ENCODE results near the gene CDH23. TPM values are rescaled to one million over a fixed set of nuclear protein-coding genes. Genes with fewer than 3 reads are reported as not detected.

CDH23 gene
- total and polyA plus RNA-seq, 4 experiments from 2014 or later = 1.8 to 5.4 (median 3.6) TPM

DNA sequence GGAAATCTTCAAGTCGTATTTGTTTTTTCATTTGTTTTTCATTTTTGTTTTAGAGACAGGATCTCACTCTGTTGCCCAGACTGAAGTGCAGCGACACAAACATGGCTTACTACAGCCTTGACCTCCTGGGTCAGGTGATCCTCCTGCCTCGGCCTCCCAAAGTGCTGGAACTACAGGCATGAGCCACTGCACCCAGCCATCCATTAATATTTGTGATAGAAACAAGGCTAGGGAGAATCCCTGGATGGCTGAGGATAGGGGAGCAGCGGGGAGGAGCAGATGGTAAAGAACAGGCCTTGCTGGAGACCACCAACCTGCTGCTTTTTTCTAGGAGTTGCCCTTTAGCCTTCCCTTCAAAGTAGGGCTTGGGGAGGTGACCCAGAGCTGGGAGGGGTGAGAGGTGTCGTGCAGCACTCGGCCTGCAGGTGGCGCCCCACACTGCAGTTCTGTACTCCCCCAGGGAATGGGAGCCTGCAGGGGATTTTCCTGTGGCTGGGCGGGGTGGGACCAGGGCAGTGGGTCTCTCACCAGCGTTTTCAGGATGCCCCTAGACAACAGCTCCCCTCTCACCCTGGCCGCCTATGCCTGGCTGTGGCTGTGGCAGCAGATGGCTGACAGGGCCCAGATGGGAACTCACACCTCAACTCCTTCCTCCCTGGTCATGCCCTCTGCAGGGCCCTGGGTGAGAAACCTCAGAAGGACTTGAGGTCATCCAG is 12.6 kb upstream of the CDH23 start:
- Histone ChIP-seq H3K4me1 (ENCODE audit: insufficient read depth, low read length) (no peaks in the 10 kb centered on the region), H3K4me3 (ENCODE audit: low read length in 2 of 2) (no peak overlapping the region), H3K9me3 (ENCODE audit: control insufficient read depth in 1 of 2, low read length in 2 of 2) (no peaks in the 10 kb centered on the region), H3K36me3 (ENCODE audit: insufficient read depth, low read length) (no peaks in the 10 kb centered on the region), H3K27me3 (ENCODE audit: insufficient read depth, low read length) (no peaks in the 10 kb centered on the region), H3K27ac (ENCODE audit: low read depth, low read length) (no peak overlapping the region)
- Mint-ChIP-seq H3K9me3 (no peaks in the 10 kb centered on the region), H3K27me3 (peaks cover 2 to 3% of the 10 kb centered on the region in 2 donors), H3K4me1 (peaks cover 0 to 3% (median 0%) of the 10 kb centered on the region in 4 donors), H3K36me3 (no peaks in the 10 kb centered on the region), H3K27ac (no peak overlapping the region), H3K4me3 (no peak overlapping the region)
- intact Hi-C loops (cut with micrococcal nuclease) = loop anchor here (1.0 to 2.0 kb wide), 6 partner anchors 70 to 512 kb away; partner anchors contain the start of gene VSIR
- peak; percentile 56 to 67 (median 60) for DNase-seq
- POLR2A ChIA-PET (ENCODE audit: partially characterized antibody) = interaction anchor here (1.0 kb wide), 1 partner anchor 428 kb away, joined by 4 read pairs; no protein-coding TSS in a partner anchor
- CTCF ChIA-PET (ENCODE audit: partially characterized antibody) = interaction anchor here (0.5 to 4.6 kb wide), 24 partner anchors 8 to 511 kb away, joined by 3 to 32 read pairs (median 4); partner anchors contain the start of gene CDH23

DNA sequence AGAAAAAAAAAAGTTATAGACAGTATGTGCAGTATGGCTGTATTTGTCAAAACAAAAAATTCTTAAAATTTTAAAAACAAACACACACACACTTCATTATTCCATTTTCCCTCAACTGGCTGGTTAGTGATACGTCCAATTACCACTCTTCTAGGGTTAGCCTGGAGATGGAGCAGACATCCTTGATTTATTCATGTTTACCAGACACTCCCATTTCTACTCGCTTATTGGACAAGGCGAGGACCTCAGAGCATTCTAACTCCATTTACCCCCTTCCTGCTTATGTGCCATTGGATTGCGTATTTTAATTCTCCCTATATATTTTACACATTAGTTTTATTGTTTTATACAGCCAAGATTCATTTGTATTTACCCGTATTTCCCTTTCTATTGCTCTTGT is 8.5 kb upstream of the CDH23 start:
- Histone ChIP-seq H3K36me3 (ENCODE audit: insufficient read depth, low read length) (no peaks in the 10 kb centered on the region), H3K27me3 (ENCODE audit: insufficient read depth, low read length) (peaks cover 10% of the 10 kb centered on the region), H3K4me3 (ENCODE audit: low read length in 2 of 2) (no peak overlapping the region), H3K4me1 (ENCODE audit: insufficient read depth, low read length) (no peaks in the 10 kb centered on the region), H3K27ac (ENCODE audit: low read depth, low read length) (no peak overlapping the region), H3K9me3 (ENCODE audit: control insufficient read depth in 1 of 2, low read length in 2 of 2) (no peaks in the 10 kb centered on the region)
- H3K36me3 Mint-ChIP-seq = no peaks in the 10 kb centered on the region
- H3K4me3 Mint-ChIP-seq = no peak overlapping the region
- H3K9me3 Mint-ChIP-seq = no peaks in the 10 kb centered on the region
- DNase-seq = no peak
- intact Hi-C loops (cut with micrococcal nuclease) = no loop called here
- POLR2A ChIA-PET (ENCODE audit: partially characterized antibody) = no interaction called here
- H3K27me3 Mint-ChIP-seq = peaks cover 14 to 16% of the 10 kb centered on the region in 2 donors
- no peaks in the 10 kb centered on the region for H3K4me1 Mint-ChIP-seq
- no peak overlapping the region for H3K27ac Mint-ChIP-seq
- CTCF ChIA-PET (ENCODE audit: partially characterized antibody) = interaction anchor here (1.1 to 2.4 kb wide), 3 partner anchors 10 to 424 kb away, joined by 3 to 8 read pairs (median 5); no protein-coding TSS in a partner anchor

DNA sequence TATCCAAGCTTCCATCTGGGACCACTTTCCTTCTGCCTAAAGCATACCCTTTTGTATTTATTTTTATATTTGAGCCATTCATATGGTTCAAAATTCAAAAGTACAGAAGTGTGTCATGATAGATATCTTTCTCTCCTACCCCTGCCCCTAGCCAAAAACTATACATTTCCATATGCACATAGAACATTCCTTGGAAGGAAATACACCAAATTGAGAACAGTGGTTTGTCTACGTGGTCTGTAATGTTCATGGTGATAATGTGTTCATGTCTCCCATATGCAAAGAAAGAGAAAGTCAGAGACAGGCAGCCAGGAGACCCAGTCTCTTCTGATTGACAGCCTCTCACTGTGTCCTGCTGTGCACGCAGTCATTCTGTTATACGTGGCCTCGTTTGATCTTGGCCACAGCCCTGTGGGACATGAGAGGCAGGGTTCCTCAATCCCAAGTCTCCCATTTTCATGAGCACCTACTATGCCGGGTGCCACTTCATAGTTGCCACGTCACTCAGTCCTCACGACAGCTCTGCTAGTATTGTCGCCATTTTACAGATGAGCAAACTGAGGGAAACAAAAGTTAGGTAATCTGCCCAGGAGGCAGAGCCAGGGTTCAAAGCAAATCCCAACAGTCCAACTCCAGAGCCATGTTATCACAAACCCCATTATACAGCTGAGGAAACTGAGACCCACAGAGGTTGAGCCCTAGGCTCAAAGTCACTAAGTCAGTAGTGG is 8.0 kb upstream of the CDH23 start:
- no peak overlapping the region for H3K27ac Mint-ChIP-seq
- no peaks in the 10 kb centered on the region for H3K36me3 Mint-ChIP-seq
- no peaks in the 10 kb centered on the region for H3K9me3 Mint-ChIP-seq

DNA sequence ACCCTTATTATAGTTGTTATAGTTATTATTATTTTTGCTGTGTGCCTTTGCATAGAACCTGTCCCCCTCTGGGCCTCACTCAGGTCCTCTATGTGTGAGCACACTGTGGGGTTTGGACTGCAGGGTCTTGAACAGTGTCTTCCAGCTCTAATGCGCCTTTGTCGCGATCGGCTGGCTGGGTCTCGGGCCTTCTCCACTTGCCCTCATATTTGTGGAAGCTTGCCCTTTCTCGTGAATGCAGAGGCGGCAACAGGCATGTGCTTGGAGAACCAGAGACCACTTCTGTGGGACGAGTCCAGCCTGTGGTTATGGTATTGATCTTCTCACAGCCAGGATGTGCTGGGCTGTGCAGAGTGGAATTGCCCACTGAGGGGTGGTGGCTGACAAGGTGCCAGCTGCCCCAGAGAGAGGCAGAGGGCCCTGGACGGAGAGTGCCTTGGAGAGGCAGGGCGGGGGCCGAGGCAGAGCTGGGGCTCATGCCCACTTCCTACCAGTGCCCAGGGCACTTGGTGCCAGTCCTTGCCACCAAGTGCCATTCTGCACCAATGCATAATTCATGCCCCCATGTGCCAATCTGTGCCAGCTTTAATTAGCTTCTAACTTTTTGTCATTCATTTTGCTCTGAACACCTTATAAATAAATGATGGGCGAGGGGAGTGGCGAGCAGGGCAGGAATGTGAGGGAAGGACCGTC is 6.8 kb upstream of the CDH23 start:
- Histone ChIP-seq H3K4me1 (ENCODE audit: insufficient read depth, low read length) (no peaks in the 10 kb centered on the region), H3K36me3 (ENCODE audit: insufficient read depth, low read length) (no peaks in the 10 kb centered on the region), H3K27me3 (ENCODE audit: insufficient read depth, low read length) (peaks cover 11% of the 10 kb centered on the region), H3K27ac (ENCODE audit: low read depth, low read length) (no peak overlapping the region), H3K4me3 (ENCODE audit: low read length in 2 of 2) (no peak overlapping the region), H3K9me3 (ENCODE audit: control insufficient read depth in 1 of 2, low read length in 2 of 2) (no peaks in the 10 kb centered on the region)
- CTCF ChIA-PET (ENCODE audit: partially characterized antibody) = interaction anchor here (0.6 to 1.9 kb wide), 5 partner anchors 8 to 462 kb away, joined by 3 to 5 read pairs (median 4); no protein-coding TSS in a partner anchor
- Mint-ChIP-seq H3K9me3 (no peaks in the 10 kb centered on the region), H3K27me3 (peaks cover 26 to 27% of the 10 kb centered on the region in 2 donors), H3K4me1 (peaks cover 0 to 1% (median 0%) of the 10 kb centered on the region in 4 donors), H3K36me3 (no peaks in the 10 kb centered on the region), H3K27ac (no peak overlapping the region), H3K4me3 (no peak overlapping the region)
- DNase-seq = no peak
- POLR2A ChIA-PET (ENCODE audit: partially characterized antibody) = no interaction called here
- intact Hi-C loops (cut with micrococcal nuclease) = no loop called here

More for the DNA sequence above, 8.0 kb upstream of the CDH23 start:
- Mint-ChIP-seq H3K27me3 (peaks cover 19 to 22% of the 10 kb centered on the region in 2 donors), H3K4me1 (no peaks in the 10 kb centered on the region), H3K4me3 (no peak overlapping the region)
- intact Hi-C loops (cut with micrococcal nuclease) = no loop called here
- Histone ChIP-seq H3K27me3 (ENCODE audit: insufficient read depth, low read length) (peaks cover 11% of the 10 kb centered on the region), H3K36me3 (ENCODE audit: insufficient read depth, low read length) (no peaks in the 10 kb centered on the region), H3K4me3 (ENCODE audit: low read length in 2 of 2) (no peak overlapping the region), H3K9me3 (ENCODE audit: control insufficient read depth in 1 of 2, low read length in 2 of 2) (no peaks in the 10 kb centered on the region), H3K27ac (ENCODE audit: low read depth, low read length) (no peak overlapping the region), H3K4me1 (ENCODE audit: insufficient read depth, low read length) (no peaks in the 10 kb centered on the region)
- CTCF ChIA-PET (ENCODE audit: partially characterized antibody) = interaction anchor here (0.6 to 2.4 kb wide), 5 partner anchors 10 to 463 kb away, joined by 3 to 8 read pairs (median 4); no protein-coding TSS in a partner anchor
- POLR2A ChIA-PET (ENCODE audit: partially characterized antibody) = no interaction called here
- no peak for DNase-seq

DNA sequence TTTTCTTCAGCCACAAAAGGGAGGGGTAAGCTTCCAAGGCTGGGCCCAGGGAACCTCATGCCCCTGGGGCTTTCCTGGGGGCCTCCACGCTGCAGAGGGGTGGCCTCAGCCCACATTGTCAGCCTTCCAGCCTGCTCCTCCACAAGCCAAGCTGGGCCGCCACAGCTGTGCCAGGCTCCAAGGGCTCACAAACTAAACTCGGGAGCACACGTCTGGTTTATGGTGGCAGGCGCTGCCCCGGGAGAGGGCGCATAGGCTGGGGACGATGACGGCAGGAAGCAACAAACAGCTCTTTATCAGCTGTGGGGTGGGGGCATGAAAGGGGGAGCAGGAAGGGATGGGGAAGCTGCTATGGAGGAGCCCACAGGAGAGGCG is 6.3 kb upstream of the CDH23 start:
- POLR2A ChIA-PET (ENCODE audit: partially characterized antibody) = no interaction called here
- CTCF ChIA-PET (ENCODE audit: partially characterized antibody) = interaction anchor here (1.0 to 1.2 kb wide), 2 partner anchors 9 to 307 kb away, joined by 3 read pairs; no protein-coding TSS in a partner anchor
- no peaks in the 10 kb centered on the region for H3K36me3 Mint-ChIP-seq
- H3K4me1 Mint-ChIP-seq = peaks cover 0 to 1% (median under 1%) of the 10 kb centered on the region in 4 donors
- no peak overlapping the region for H3K27ac Mint-ChIP-seq
- H3K9me3 Mint-ChIP-seq = no peaks in the 10 kb centered on the region
- no peaks in the 10 kb centered on the region for H3K9me3 ChIP-seq (ENCODE audit: control insufficient read depth in 1 of 2, low read length in 2 of 2)
- no peak for DNase-seq
- no peaks in the 10 kb centered on the region for H3K4me1 ChIP-seq (ENCODE audit: insufficient read depth, low read length)
- H3K4me3 Mint-ChIP-seq = no peak overlapping the region
- peaks cover 30% of the 10 kb centered on the region in 2 donors for H3K27me3 Mint-ChIP-seq
- no peak overlapping the region for H3K27ac ChIP-seq (ENCODE audit: low read depth, low read length)
- intact Hi-C loops (cut with micrococcal nuclease) = no loop called here
- peaks cover 11% of the 10 kb centered on the region for H3K27me3 ChIP-seq (ENCODE audit: insufficient read depth, low read length)
- H3K36me3 ChIP-seq (ENCODE audit: insufficient read depth, low read length) = no peaks in the 10 kb centered on the region
- H3K4me3 ChIP-seq (ENCODE audit: low read length in 2 of 2) = no peak overlapping the region

DNA sequence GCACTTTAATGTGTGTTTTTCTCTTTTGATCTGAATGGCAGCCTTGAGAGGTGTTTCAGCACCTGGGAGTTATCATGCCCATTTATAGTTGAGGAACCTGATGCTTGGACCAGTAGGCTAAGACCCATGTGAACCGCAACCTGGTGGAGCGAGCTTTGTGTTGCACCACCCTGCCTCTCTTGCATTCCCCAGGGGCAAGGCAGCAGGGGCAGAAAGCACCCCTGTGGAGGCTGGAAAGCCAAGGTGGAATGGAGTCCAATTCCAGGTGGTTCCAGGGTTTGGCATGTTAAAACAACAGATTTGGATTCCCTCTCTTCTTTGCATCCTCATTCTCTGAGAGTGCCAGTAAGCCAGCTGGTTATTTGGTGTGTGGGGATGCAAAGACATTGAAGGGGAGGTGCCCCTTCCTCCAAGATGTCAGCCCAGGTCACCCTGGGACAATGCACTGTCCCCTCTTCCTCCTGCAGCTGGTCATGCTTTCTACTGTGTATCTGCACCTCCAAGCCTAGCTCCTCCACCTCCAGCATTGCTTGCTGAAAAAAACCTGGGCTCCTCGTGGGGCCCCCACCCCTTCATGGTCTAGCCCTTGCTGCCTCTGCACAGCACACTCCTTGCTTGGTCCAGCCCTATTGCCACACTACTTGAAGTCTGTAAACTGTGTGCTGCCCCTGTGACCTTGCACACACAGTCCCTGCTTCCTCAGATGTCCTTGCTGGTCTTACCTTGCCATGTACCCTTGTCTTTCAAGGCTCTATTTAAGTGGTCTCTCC is 5.6 kb upstream of the CDH23 start:
- no peak overlapping the region for H3K4me3 ChIP-seq (ENCODE audit: low read length in 2 of 2)
- Mint-ChIP-seq H3K9me3 (no peaks in the 10 kb centered on the region), H3K27me3 (peaks cover 36 to 37% of the 10 kb centered on the region in 2 donors), H3K4me1 (peaks cover 0 to 7% (median 1%) of the 10 kb centered on the region in 4 donors), H3K27ac (no peak overlapping the region), H3K4me3 (no peak overlapping the region), H3K36me3 (no peaks in the 10 kb centered on the region)
- peaks cover 14% of the 10 kb centered on the region for H3K27me3 ChIP-seq (ENCODE audit: insufficient read depth, low read length)
- DNase-seq = no peak
- intact Hi-C loops (cut with micrococcal nuclease) = no loop called here
- H3K4me1 ChIP-seq (ENCODE audit: insufficient read depth, low read length) = no peaks in the 10 kb centered on the region
- no peaks in the 10 kb centered on the region for H3K9me3 ChIP-seq (ENCODE audit: control insufficient read depth in 1 of 2, low read length in 2 of 2)
- H3K27ac ChIP-seq (ENCODE audit: low read depth, low read length) = no peak overlapping the region
- ChIA-PET POLR2A (ENCODE audit: partially characterized antibody) (no interaction called here), CTCF (ENCODE audit: partially characterized antibody) (interaction anchor here (1.0 to 1.2 kb wide), 2 partner anchors 9 to 306 kb away, joined by 3 read pairs; no protein-coding TSS in a partner anchor)
- no peaks in the 10 kb centered on the region for H3K36me3 ChIP-seq (ENCODE audit: insufficient read depth, low read length)

All from CD4-positive, alpha-beta memory T cell (primary cell).